ENCODE measurements around the gene DCC.

DNA sequence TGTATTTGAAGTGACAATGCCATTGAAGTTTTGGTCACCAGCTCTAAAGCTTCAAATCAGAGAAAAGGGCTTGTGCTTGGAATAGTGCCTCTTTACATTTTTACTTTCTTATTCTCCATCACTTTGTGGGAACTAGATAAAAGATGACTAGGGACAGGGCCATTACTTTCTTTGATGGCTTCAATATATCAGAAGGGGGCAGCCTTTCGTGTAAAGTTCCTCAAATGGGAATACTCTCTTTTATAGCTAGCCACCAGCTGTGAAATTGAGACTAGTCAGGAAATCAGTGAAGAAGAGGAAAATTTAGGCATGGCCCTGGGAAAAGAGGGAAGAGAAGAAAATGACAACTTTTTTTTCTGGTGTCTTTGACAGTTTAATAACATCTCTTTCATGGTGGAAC lies 242.5 kb downstream of the DCC start:
- TF ChIP-seq, protein P1, sequence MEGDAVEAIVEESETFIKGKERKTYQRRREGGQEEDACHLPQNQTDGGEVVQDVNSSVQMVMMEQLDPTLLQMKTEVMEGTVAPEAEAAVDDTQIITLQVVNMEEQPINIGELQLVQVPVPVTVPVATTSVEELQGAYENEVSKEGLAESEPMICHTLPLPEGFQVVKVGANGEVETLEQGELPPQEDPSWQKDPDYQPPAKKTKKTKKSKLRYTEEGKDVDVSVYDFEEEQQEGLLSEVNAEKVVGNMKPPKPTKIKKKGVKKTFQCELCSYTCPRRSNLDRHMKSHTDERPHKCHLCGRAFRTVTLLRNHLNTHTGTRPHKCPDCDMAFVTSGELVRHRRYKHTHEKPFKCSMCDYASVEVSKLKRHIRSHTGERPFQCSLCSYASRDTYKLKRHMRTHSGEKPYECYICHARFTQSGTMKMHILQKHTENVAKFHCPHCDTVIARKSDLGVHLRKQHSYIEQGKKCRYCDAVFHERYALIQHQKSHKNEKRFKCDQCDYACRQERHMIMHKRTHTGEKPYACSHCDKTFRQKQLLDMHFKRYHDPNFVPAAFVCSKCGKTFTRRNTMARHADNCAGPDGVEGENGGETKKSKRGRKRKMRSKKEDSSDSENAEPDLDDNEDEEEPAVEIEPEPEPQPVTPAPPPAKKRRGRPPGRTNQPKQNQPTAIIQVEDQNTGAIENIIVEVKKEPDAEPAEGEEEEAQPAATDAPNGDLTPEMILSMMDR (optimal IDR thresholded peaks at IDR 0.05 in 1 of 3, IDR thresholded peaks at IDR 0.05 in 1 of 3, conservative IDR thresholded peaks at IDR 0.05 in 1 of 3; ENCODE audit: extremely low read depth in 1 of 3, insufficient read depth in 2 of 3, low read length in 3 of 3): no peak
- TF ChIP-seq EZH2 (IDR thresholded peaks at IDR 0.05; ENCODE audit: low read length): no peak

All from keratinocyte (primary cell).